ENCODE data around the gene FAM163B.

Gene FAM163B

DNA sequence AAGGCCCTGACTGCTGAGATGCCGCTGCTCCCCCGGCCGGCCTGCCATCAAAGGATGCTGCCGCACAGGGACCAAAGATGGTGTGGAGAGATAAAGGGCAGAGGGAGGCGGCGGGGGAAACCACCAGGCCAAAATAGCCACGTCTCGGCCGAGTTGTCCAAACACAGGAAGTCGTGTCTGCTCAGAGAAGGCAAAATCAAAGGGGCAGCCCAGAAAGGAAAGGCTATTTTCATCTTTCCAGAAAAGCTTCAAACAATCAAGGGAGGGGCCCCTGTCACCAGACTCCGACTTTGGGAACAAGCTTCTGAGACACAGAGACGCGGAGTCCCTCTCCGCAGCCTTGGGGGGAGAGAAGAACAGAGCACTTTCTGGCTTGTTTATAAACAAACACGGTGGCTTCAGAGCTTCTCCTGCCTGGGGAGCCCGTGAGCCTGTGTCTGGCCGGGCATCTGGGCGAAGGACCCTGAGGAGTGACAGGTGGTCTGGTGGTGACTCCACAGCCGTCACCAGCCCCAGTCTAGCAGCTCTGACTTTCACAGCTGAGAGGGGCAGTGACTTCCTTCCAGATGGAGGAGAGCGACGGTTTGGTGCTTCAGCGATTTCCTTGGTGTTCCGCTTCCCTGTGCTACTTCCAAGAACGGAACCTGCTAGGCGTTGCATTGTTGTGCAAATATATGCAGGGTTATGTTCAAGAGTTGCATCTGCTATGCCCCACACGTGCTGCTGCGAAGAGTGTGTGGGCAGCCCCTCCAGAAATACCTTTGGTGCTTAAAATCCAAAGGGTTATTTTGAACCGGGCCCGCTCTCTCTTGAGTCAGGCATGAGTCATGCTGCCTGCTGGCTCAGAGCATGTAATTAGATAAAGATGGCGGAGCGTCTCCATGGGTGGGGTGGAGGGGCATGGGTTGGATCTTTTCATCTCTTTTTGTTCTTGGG lies 50.7 kb downstream of the FAM163B start:
- peak; percentile 67 for DNase-seq (ENCODE audit: low read depth)
- H3K4me3 ChIP-seq (ENCODE audit: low read depth, low read length): no peak overlapping the region; the same call in 1 of the 2 replicates
- TF ChIP-seq CTCF (IDR thresholded peaks at IDR 0.05; ENCODE audit: insufficient read depth, low read depth, low read length, missing control alignments): no peak

DNA sequence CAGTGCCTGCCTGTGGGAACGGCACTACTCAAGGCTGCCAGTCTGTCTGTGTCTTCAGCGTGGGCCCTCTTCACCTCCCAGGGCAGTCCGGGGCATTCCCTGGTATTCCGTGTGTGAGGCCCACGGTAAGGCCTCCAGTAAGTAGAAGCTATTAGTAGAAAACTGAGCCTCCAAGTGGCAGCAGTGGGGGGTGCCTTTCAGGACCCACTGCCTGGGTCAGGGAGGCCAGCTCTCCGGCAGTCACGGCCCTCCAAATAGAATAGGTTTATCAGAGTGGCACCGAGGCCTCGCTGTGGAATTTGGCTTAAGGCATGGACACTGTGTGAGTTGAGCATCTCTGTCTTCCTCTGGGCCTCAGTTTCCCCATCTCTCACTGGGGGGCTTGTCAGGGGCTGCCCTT lies 51.6 kb downstream of the FAM163B start:
- H3K4me3 ChIP-seq (ENCODE audit: low read depth, low read length): no peak overlapping the region
- TF ChIP-seq CTCF (IDR thresholded peaks at IDR 0.05; ENCODE audit: insufficient read depth, low read depth, low read length, missing control alignments): no peak
- no peak for DNase-seq (ENCODE audit: low read depth)

DNA sequence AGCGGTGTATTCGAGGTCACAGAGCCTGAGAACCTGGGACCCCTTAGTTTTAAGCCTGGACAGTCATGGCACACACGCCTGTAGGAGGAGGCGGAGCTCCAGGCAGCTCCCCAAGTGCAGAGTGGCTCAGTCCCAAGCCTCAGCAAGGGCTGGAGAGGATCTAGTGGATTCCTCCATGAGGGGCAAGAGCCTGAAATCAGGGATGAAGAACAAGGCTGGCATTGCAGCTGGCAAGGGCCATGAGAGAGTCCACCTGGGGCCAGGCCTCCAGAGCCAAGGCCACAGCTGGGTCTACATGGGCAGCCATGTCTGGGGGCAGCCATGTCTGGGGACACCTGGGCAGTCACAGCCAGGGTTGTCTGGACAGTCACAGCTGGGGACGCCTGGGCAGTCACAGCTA lies 52.8 kb downstream of the FAM163B start:
- no peak for TF ChIP-seq CTCF (IDR thresholded peaks at IDR 0.05; ENCODE audit: insufficient read depth, low read depth, low read length, missing control alignments)
- no peak overlapping the region for H3K4me3 ChIP-seq (ENCODE audit: low read depth, low read length)
- no peak for DNase-seq (ENCODE audit: low read depth)

- TF ChIP-seq CTCF (IDR thresholded peaks at IDR 0.05; ENCODE audit: insufficient read depth, low read depth, low read length, missing control alignments): no peak
- H3K4me3 ChIP-seq (ENCODE audit: low read depth, low read length): no peak overlapping the region
- DNase-seq (ENCODE audit: low read depth): no peak
Measured at GRCh38 chr9:133554729-133555128, 54.5 kb downstream of the FAM163B start.

DNA sequence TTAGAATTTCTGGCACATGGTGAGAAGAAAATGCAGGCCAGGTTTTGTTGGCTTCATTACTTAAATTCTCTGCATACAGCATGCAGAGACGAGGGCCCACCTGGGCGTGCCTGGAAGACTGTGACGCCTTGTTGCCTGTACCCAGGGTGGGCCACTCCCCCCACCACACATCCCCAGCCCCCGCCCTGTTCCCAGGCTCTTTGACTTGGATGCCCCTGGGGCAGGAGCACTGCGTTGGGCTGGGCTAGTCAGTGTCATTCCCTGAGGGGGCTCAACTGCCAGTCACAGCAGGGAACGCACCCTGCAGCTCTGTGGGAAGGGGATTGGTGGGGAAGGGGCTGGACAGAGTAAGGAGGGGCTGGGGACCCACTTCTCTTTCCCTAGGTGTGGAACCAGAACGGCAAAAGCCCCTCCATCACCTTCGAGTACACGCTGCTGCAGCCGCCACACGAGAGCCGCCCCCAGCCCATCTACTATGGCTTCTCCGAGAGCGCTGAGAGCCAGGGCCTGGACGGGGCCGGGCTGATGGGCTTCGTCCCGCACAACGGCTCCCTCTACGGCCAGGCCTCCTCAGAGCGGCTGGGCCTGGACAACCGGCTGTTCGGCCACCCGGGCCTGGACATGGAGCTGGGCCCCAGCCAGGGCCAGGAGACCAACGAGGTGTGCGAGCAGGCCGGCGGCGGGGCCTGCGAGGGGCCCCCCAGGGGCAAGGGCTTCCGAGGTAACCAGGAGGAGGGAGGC lies 55.0 kb downstream of the FAM163B start:
- no peak for TF ChIP-seq CTCF (IDR thresholded peaks at IDR 0.05; ENCODE audit: insufficient read depth, low read depth, low read length, missing control alignments)
- DNase-seq (ENCODE audit: low read depth): no peak
- no peak overlapping the region for H3K4me3 ChIP-seq (ENCODE audit: low read depth, low read length)

- no peak overlapping the region for H3K4me3 ChIP-seq (ENCODE audit: low read depth, low read length)
- DNase-seq (ENCODE audit: low read depth): no peak
- TF ChIP-seq CTCF (IDR thresholded peaks at IDR 0.05; ENCODE audit: insufficient read depth, low read depth, low read length, missing control alignments): no peak
Measured at GRCh38 chr9:133553123-133553522, 56.1 kb downstream of the FAM163B start.
